ENCODE data around the gene PAX2.

DNA sequence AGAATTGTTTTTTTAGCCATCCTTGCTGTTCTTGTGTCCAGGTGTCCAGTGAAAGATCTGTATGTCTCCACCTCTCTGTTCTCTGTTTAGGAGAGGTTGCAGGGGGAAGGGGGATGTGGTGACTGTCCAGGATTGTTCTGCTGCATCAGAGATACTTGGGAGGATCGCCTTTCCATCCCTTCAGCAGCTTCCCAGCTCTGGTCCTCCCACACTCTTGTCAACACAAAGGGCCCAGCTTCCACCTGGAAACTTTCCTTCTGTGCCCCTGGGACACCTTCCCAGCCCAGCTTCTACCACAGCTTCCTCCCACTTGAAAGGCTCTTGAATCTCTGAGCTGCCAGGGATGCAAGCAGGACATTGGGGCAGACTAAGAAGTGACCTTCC lies 85.3 kb downstream of the PAX2 start:
- TF ChIP-seq, protein P1, sequence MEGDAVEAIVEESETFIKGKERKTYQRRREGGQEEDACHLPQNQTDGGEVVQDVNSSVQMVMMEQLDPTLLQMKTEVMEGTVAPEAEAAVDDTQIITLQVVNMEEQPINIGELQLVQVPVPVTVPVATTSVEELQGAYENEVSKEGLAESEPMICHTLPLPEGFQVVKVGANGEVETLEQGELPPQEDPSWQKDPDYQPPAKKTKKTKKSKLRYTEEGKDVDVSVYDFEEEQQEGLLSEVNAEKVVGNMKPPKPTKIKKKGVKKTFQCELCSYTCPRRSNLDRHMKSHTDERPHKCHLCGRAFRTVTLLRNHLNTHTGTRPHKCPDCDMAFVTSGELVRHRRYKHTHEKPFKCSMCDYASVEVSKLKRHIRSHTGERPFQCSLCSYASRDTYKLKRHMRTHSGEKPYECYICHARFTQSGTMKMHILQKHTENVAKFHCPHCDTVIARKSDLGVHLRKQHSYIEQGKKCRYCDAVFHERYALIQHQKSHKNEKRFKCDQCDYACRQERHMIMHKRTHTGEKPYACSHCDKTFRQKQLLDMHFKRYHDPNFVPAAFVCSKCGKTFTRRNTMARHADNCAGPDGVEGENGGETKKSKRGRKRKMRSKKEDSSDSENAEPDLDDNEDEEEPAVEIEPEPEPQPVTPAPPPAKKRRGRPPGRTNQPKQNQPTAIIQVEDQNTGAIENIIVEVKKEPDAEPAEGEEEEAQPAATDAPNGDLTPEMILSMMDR (IDR thresholded peaks at IDR 0.05) = no peak
- no peak for TF ChIP-seq POLR2A (IDR thresholded peaks at IDR 0.05)

Data from testis (tissue), 2 donors.